LNCaP clone FGC (cell line): Measurements from ENCODE around the gene CUL9.

Source experiments
- DNase-seq: peaks from one replicate; pipeline ENCODE4 v3.0.0-alpha.2; 2011; ENCODE audit warnings: low read depth
- H3K4me3 ChIP-seq: 2 replicates; pipeline ENCODE4 v1.5.1; 2011; ENCODE audit warnings: mild to moderate bottlenecking, low read depth, low read length, control low read depth
- TF ChIP-seq, protein P1 (sequence below): IDR thresholded peaks from 2 replicates; pipeline ENCODE4 v1.5.1; 2012; ENCODE audit warnings: mild to moderate bottlenecking; ENCODE audit not compliant: control insufficient read depth, insufficient read depth; ENCODE audit errors: extremely low read depth

CUL9 gene

DNA sequence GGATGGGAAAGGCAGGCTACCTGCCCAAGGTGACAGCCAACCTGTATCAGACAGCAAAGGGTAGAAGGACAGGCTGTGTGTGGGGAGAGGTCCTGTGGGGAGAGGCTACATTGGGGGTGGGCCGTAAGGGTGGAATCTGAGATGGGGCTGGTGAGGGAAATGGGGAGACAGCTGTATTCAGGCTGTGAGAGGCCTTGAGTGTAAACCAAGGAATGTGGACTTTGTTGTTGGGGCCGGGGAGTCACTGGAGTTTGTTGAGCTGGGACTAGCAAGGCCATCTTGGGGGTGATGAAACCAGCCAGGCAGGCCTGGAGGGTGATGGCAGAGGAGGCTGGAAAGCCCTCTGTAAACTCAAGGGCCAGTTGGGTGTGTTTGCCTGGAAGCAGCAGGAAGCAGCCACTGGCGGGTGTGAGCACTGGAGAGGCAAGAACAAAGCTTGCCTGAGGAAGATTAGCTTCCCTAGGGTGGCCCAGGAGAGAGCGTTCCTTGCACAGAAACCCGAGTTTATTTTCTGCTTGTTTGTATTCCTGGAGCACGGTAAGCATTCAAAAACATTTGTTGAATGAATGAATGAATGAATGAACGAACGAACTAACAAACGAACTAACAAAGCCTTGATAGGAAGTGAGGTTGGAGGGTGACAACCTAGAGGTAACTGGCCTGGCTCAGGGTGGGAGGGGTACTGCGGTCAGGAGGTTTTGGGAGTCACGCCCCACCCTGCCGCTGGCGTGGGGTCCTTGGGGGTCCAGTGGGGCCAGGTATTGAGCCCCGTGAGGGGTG, 80.2 kb downstream of the CUL9 start:
- no peak overlapping the region for H3K4me3 ChIP-seq
- TF ChIP-seq, protein P1, sequence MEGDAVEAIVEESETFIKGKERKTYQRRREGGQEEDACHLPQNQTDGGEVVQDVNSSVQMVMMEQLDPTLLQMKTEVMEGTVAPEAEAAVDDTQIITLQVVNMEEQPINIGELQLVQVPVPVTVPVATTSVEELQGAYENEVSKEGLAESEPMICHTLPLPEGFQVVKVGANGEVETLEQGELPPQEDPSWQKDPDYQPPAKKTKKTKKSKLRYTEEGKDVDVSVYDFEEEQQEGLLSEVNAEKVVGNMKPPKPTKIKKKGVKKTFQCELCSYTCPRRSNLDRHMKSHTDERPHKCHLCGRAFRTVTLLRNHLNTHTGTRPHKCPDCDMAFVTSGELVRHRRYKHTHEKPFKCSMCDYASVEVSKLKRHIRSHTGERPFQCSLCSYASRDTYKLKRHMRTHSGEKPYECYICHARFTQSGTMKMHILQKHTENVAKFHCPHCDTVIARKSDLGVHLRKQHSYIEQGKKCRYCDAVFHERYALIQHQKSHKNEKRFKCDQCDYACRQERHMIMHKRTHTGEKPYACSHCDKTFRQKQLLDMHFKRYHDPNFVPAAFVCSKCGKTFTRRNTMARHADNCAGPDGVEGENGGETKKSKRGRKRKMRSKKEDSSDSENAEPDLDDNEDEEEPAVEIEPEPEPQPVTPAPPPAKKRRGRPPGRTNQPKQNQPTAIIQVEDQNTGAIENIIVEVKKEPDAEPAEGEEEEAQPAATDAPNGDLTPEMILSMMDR = no peak
- no peak for DNase-seq

DNA sequence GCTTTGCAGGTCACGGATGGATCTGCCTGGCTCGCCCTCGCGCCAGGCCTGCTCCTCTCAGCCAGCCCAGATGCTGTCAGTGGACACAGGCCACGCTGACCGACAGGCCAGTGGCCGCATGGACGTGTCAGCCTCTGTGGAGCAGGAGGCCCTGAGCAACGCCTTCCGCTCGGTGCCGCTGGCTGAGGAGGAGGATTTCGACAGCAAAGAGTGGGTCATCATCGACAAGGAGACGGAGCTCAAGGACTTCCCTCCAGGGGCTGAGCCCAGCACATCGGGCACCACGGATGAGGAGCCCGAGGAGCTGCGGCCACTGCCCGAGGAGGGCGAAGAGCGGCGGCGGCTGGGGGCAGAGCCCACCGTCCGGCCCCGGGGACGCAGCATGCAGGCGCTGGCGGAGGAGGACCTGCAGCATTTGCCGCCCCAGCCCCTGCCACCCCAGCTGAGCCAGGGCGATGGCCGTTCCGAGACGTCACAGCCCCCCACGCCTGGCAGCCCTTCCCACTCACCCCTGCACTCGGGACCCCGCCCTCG, 80.9 kb downstream of the CUL9 start:
- no peak for DNase-seq
- no peak overlapping the region for H3K4me3 ChIP-seq
- TF ChIP-seq, protein P1 = no peak

DNA sequence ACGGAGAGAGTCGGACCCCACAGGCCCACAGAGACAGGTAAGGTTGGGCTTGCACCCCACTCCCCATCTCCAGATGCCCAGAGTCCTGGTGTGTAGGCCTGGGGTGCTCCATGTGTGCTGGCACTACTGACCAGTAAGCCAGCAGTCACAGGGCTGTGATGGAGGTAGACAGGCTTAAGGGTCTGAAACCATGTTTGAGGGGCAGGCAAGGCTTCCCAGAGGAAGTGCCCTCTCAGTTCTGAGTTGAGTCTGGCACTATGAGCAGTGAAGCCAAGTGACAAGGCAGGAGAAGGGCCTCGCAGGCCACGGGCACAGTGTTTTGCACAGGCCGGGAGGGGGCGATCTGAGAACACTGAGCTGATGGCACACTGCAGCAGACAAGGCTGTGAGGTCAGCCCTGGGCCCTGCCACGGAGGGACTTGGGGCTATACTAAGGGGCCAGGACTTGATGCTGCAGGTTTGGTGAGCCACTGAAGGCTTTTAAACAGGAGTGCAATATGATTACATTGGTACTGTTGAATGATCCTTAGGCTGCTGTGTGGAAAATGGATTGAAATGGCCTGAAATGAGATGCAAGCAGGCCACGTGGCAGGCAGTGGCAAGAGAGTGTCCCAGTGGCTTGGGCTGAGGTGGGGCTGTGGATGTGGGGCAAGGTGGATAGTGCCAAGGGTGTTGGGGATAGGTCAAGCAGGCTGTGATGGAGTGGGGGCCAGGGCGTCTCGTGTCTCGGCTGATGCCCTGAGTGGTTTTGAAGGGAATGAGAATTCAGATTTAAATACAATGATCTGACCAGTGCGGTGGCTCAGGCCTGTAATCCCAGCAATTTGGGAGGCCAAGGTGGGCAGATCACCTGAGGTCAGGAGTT, 81.5 kb downstream of the CUL9 start:
- peak; percentile 33 for DNase-seq
- H3K4me3 ChIP-seq = no peak overlapping the region

DNA sequence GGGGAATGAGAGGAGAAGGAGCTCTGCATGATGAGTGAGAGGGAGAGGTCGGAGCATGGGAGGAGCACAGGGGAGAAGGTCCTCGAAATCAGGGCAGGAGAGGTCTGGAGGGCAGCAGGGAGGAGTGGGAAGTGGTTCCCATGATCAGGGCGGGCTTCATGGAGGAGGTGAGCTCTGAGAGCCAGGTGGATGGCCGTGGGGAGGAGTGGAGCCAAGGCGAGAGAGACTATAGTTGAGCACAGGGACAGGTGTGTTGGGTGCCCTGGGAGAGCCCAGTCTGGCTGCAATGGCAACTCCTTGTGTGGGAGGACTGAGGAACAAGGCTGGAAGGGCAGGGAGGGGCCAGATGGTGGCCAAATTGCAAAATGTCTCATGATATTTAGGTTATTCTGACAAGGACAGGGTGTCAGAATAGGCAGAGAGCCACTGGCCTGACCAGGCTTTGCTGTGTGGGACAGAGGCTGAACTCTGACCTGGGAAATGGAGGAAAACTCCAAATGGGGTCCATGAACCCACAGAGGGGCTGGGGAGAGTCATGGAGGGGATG, 82.7 kb downstream of the CUL9 start:
- H3K4me3 ChIP-seq = no peak overlapping the region
- TF ChIP-seq, protein P1 = no peak
- DNase-seq = no peak

More for the DNA sequence above, 81.5 kb downstream of the CUL9 start:
- TF ChIP-seq, protein P1 = peak; percentile 95

DNA sequence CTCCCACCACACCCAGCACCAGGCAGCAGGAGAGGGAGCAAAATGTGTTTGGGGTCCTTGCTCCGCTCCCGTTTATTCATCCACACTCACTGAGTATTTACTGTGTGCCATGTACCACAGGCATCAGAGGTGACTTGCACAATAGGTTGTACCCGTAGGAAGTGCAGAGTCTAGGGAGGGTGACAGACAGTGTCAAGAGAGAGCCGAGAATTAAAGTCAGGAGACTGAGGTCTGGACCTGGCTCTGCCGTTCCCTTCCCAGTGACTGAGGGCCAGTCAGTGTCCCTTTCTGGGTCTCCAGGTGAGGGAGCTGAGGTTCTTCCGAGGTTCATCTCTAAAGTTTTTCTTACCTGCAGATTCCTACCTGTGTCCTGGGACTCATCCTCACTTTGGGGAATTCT, 83.6 kb downstream of the CUL9 start:
- H3K4me3 ChIP-seq = no peak overlapping the region
- no peak for DNase-seq
- TF ChIP-seq, protein P1 = no peak

DNA sequence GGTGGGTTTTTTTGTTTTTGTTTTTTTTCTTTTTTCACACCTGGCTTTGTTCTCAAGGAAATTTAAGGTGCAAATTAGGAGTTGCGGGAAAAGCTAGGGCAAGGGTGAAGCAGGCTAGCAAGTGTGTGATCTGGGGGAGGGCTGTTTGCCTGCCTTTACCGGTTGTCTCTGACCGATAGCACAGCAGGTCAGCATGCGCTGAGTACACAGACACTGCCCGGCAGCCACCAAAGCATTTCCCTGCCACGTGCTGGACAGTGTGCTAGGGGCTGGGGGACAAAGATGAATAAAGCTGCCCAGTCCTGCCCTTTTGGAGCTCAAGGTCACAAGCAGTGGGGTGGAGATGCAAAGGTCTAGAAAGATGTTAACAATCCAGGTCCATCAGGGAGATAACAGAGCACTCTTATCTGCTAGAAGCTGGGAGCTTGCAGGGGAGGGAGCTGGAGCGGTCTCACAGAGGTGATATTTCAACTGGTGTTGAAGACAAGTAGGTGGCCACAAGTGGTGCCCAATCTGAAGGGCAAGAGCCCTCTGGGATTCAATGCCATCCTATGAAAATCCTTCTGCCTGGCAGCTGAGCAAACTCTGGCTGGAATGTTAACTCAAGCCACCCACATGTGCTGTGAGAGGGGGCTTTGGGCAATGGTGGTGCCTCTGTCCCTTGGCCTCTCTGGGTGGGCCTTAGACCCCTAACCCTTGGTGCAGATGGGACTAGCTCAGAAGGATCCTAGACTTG, 85.8 kb downstream of the CUL9 start:
- DNase-seq = no peak

More for the DNA sequence above, 85.8 kb downstream of the CUL9 start:
- TF ChIP-seq, protein P1 = no peak
- H3K4me3 ChIP-seq = no peak overlapping the region
